Measurements from ENCODE around the gene PTPN7.
A peak's percentile ranks its signal among the peaks of the same experiment; 100 is the strongest.

The PTPN7 gene

GRCh38 chr1:202165267-202165941 is 5.0 kb upstream of the PTPN7 start:
- no peak for DNase-seq

- DNase-seq = no peak
These were observed 4.1 kb upstream of the PTPN7 start for GRCh38 chr1:202164271-202165037.

DNA sequence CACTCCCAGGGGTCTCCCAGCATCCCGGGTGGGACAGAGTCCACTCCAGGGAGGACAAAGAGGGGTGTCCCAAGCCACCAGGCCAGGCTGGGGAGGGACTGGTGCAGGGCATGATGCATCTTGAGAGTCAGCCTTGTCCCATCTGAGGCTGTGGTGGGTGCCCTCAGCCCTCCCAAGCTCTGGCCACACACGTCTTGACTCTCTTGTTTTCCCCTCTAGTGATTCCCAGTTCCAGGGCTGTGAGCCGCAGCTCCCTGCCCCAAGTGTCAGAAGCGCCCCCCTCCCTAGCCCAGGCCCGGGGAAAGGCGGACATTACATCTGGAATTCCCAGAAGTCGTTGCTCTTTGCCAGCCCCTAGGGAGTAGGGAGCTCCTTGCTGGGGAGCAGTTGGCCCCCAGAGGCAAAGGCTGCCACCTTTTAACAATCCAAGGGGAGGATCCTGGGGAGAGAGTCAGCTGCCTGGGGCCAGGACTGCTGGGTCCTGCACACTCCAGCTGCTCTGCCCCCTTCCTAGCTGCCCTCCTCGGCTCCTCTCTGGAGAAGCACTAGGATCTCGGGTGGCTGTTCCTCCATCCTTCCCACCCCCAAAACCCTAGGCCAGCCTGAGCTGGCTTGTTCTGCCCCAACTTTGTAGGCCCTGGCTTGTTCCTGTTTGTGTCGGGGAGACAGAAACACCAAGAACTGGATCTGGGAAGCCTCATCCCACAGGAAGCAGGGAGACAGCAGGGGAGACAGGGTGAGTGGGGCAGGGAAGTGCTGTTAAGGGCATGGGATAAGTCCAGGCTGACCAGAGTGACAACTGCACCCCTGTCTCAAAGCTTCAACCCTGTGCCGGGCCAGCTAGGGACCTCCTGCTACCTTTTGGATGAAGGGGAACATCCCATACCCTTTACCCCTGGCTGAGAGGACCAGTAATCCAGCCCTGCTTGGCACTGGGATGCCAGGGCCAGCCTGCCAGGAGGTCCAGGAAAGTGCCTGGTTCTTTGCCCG is 3.2 kb upstream of the PTPN7 start:
- no peak for DNase-seq

- no peak for DNase-seq
These were observed 2.2 kb upstream of the PTPN7 start for GRCh38 chr1:202162418-202163280.

DNA sequence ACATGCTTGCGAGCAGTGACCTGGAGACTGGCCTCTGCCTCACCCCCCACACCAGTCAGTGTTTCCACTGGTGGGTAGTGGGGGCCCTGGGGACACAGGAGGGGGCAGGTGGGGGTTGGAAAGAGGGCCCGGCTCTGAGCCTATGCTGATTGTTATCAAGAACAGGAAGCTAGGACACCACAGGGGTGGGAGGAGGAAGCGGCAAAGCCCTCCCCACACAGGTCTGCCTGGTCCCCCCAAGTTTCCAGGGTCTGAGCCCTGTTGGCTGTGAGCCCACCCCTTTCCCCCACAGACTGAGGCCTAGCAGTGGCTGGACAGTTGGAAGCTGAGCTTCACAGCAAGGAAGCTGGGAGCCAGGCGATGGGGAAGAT is 1.6 kb upstream of the PTPN7 start:
- DNase-seq = no peak

DNA sequence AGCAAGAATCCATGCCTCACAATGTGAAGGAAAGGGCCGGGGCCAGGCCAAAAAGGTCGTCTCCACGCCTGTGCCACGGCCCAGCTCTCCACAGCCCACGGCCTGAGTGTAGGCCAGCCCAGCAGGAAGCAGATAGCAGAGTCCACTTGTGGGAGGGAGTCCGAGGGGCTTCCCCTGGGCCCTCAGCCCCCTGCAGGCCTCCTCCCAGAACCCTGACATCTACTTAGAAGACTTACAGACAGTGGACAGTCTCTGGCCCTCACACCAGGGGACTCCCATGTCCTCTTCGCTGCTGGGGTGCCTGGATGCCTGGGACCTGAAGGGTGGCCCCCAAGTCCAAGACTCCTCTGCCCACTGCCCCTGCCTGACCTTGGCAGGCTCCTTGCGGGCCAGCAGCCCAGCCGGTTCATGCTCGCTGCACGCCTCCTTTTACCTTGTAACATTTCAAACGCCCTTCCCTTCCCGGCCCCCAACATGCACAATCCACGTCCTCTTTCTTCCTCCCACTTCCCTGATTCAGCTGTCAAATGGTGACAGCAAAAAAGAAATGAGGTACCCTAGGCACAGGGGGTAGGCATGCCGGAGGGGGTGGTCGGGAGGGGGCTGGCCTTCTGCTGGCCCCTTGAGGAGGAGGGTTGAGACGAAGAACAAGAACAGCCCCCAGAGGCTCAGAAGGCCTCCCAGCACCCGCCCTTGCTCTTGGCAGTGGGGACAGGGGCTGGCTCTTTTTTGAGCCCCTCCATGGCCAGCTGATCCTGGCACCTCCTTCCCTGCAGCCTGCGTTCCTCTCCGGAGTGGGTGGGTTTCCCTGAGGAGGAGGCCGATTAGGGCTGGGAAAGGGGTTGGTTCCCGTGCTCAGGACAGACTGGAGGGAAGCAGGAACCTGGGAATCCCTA is 997 bp upstream of the PTPN7 start:
- no peak for DNase-seq

GRCh38 chr1:202159534-202160371 is 649 bp downstream of the PTPN7 start:
- DNase-seq = no peak

- no peak for DNase-seq
These were observed 1.4 kb downstream of the PTPN7 start for GRCh38 chr1:202158810-202159533.

GRCh38 chr1:202157945-202158344 is 2.5 kb downstream of the PTPN7 start:
- DNase-seq = no peak

DNA sequence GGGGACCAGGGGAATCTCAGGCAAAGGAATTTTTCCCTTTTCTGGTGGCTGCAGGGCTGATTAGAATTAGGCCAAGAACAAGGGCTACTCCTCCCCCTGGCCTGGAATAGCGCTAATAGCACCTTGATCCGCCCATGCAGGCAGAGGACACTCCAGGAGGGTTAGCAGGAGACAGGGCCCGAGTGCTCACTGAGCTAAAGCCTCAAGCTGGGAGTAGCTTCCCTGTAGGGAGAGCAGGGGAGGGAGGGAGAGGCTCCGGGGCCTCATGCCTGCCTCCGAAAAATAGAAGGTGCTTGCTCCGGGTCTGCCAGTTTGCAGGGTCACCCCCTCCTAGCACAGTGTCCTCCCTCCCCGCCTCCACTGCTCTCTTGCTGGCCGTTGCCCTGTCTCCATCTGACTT is 3.8 kb downstream of the PTPN7 start:
- no peak for DNase-seq

GRCh38 chr1:202155478-202156021 is 4.9 kb downstream of the PTPN7 start:
- DNase-seq = no peak

GRCh38 chr1:202154766-202155477 is 5.5 kb downstream of the PTPN7 start:
- DNase-seq = peak; percentile 18

DNA sequence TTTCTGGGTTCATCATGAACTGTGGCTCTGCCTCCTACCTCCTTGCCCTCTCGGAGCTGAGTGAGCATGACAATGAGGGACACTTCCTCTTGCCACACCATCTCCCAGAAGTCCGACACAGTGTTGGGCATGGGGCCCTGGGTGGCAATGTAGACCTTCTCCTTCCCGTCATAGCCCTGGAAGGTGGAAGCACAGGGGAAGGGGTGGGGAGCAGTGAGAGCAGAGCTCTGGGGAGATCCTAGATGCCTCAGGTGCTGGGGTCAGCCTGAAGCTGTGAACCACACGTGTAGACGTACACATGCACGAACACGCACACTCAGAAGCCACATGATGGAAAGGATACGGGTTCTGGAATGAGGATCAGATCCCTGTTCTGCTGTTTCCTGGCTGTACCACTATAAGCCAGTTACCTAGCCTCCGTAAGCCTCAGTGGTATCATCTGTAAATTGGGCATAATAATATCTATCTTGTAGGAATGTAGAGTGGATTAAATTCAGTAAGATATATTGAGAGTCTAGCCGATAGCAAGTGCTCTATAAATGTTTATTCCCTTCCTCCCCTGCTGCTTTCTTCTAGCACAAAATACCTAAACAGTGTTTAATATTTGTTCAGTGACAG is 6.1 kb downstream of the PTPN7 start:
- no peak for DNase-seq

GRCh38 chr1:202153284-202153683 is 7.1 kb downstream of the PTPN7 start:
- no peak for DNase-seq

DNA sequence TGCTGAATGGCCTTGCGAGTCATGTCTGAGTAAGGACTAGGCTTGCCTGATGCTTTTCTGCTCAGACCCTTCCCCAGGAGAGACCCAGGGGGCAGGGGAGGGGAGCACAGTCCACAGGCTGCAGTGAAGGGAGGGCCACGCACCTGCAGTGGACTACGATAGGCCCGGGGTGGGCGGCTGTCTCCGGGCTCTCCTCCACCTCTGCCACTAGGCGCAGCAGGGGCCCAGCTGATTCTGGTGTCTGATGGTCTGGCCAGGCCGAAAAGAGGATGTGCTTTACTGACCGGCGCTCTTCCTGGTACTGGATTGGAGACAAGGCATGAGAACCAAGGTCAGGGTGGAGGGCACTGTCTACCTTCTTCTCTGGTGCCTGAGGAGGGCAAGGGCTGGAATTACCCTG is 8.0 kb downstream of the PTPN7 start:
- DNase-seq = no peak

GRCh38 chr1:202151045-202151444 is 9.4 kb downstream of the PTPN7 start:
- no peak for DNase-seq

GRCh38 chr1:202150602-202151001 is 9.8 kb downstream of the PTPN7 start:
- no peak for DNase-seq

GRCh38 chr1:202150187-202150586 is 10.2 kb downstream of the PTPN7 start:
- no peak for DNase-seq
